ENCODE measurements around the gene ANKRD44.

DNA sequence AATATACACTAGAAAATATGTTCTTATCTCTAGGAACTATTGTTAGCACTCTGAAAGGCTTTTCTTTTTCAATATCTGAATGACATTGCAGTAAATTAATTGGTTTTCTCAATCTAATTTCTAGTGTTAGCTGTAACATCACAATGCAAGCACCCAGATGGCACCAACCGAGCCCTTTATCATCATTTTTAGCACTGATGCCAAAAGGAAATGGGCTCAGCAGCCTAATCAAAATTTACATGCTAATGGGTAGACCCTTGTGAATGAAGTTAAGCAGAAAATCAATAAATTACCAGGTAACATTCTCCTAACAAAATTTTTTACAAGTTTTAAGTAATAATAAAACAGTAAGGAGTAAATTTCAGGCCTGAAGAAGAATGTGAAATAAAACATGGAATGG lies 330.6 kb downstream of the ANKRD44 start:
- TF ChIP-seq, protein P1, sequence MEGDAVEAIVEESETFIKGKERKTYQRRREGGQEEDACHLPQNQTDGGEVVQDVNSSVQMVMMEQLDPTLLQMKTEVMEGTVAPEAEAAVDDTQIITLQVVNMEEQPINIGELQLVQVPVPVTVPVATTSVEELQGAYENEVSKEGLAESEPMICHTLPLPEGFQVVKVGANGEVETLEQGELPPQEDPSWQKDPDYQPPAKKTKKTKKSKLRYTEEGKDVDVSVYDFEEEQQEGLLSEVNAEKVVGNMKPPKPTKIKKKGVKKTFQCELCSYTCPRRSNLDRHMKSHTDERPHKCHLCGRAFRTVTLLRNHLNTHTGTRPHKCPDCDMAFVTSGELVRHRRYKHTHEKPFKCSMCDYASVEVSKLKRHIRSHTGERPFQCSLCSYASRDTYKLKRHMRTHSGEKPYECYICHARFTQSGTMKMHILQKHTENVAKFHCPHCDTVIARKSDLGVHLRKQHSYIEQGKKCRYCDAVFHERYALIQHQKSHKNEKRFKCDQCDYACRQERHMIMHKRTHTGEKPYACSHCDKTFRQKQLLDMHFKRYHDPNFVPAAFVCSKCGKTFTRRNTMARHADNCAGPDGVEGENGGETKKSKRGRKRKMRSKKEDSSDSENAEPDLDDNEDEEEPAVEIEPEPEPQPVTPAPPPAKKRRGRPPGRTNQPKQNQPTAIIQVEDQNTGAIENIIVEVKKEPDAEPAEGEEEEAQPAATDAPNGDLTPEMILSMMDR (IDR thresholded peaks at IDR 0.05; ENCODE audit: low read depth, low read length), result no peak
- TF ChIP-seq POLR2A (IDR thresholded peaks at IDR 0.05; ENCODE audit: extremely low read depth, insufficient read length), result no peak
- TF ChIP-seq, protein P2, sequence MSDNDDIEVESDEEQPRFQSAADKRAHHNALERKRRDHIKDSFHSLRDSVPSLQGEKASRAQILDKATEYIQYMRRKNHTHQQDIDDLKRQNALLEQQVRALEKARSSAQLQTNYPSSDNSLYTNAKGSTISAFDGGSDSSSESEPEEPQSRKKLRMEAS (IDR thresholded peaks at IDR 0.05; ENCODE audit: low read depth, low read length), result no peak

All from NB4 (cell line).